Measurements from ENCODE around the gene NTMT1.

Gene NTMT1

DNA sequence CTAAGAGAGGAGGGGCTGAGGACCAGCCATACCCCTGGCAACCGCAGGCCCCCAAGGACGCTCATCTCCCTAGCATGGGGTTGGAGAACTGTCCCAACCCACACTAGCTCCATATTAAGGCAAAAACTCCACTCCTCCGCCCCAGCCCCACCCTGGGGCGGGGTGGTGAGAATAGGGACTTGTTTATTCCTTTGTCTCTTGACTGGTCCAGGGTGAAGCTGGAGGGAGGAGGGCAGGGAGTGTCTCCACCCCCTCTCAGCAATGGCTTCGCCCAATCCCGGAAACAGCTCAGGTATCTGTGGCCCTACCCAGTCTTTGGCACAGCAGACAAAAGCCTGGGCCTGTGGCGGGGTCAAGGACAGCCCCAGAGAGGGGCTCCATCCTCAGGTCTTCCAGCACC, 56.4 kb downstream of the NTMT1 start:
- DNase-seq = no peak

DNA sequence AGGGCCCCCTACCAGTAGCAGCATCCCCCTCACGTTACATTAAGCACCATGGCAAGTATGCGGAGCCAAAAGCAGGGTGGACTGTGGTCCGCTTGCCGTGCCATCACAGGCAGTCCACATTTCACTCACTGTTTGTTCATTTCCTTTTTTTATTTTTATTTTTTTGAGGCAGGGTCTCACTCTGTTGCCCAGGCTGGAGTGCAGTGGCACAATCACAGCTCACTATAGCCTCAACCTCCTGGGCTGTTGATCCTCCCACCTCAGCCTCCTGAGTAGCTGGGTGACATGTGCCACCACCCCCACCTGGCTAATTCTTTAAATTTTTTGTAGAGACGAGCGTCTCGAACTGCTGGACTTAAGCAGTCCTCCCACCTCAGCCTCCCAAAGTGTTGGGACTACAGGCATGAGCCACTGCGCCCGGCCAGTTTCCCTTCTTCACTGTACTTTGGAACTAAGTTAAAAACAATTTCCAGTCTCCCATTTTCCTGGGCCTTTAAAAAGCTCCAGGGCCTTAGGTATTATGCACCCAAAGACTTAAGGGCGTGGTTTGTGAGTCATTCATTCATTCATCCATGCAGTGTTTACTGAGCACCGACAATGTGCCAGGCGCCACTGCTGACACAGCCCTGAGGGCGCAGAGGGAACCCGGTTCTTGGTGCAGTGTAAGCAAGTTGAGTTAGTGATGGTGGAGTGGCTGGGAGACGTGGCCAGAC, 59.4 kb downstream of the NTMT1 start:
- no peak for DNase-seq
